ENCODE data around the gene PIGZ. TPM values are rescaled to one million over a fixed set of nuclear protein-coding genes. Genes with fewer than 3 reads are reported as not detected.

The PIGZ gene
- total and polyA plus RNA-seq, 9 of the 15 experiments (the other 6 are each of a cell fraction or from before 2014, with no cell fraction given), result 0.15 to 1.8 (median 0.76) TPM

- TF ChIP-seq LCOR (CRISPR knock-in tag; IDR thresholded peaks at IDR 0.05) (peak; percentile 96), ZBTB2 (IDR thresholded peaks at IDR 0.05) (peak; percentile 65), GTF2F1 (IDR thresholded peaks at IDR 0.05; ENCODE audit: low read depth, low read length) (0 out of 2 replicates have a peak, but pooled peaks have one; percentile 66), TEAD4 (IDR thresholded peaks at IDR 0.05; ENCODE audit: low read length) (peak; percentile 31; the same call in 1 of the 2 replicates), TEAD4 (CRISPR knock-in tag; IDR thresholded peaks at IDR 0.05; ENCODE audit: borderline replicate concordance) (0 out of 2 replicates have a peak, but pooled peaks have one; percentile 57), KLF16 (IDR thresholded peaks at IDR 0.05) (peak; percentile 39; the same call in 1 of the 2 replicates), THAP12 (CRISPR knock-in tag; IDR thresholded peaks at IDR 0.05) (peak; percentile 84), KLF10 (CRISPR knock-in tag; IDR thresholded peaks at IDR 0.05) (0 out of 2 replicates have a peak, but pooled peaks have one; percentile 62), SNIP1 (IDR thresholded peaks at IDR 0.05; ENCODE audit: low read depth) (no peak), POLR2H (tag; IDR thresholded peaks at IDR 0.05; ENCODE audit: low read depth) (peak; percentile 82), ZNF445 (CRISPR knock-in tag; IDR thresholded peaks at IDR 0.05; ENCODE audit: low read depth) (no peak), SMC3 (conservative IDR thresholded peaks at IDR 0.05; ENCODE audit: insufficient read depth, low read depth, low read length) (peak; percentile 58), COPS2 (conservative IDR thresholded peaks at IDR 0.05) (no peak), NELFE (IDR thresholded peaks at IDR 0.05; ENCODE audit: insufficient read depth, insufficient read length) (no peak), ATF6 (CRISPR knock-in tag; IDR thresholded peaks at IDR 0.05) (peak; percentile 31; the same call in 1 of the 2 replicates), CGGBP1 (CRISPR knock-in tag; IDR thresholded peaks at IDR 0.05) (0 out of 2 replicates have a peak, but pooled peaks have one; percentile 69), ARID4B (CRISPR knock-in tag; IDR thresholded peaks at IDR 0.05) (peak; percentile 99)
These were observed 26.3 kb downstream of the PIGZ start, which contains the start of gene NCBP2 (continued) for GRCh38 chr3:196942226-196942914.
